SK-N-SH treated with all-trans-retinoic acid at 6 μM for 48 hours (cell line): ENCODE results near the gene MAFB.

Experiments used
- BACH2 ChIP-seq: fragments of 250-450 bp; sonication (Bioruptor Pico); IDR thresholded peaks from 2 replicates; pipeline ENCODE4 v1.9.0; 2021; ENCODE audit warnings: mild to moderate bottlenecking, borderline replicate concordance
- CSRNP3 ChIP-seq: fragments of 250-450 bp; sonication (Bioruptor Pico); IDR thresholded peaks from 2 replicates; pipeline ENCODE4 v1.5.1; 2021; ENCODE audit warnings: mild to moderate bottlenecking, moderate library complexity
- ZFP3 ChIP-seq: fragments of 250-450 bp; sonication (Bioruptor Pico); IDR thresholded peaks from 2 replicates; pipeline ENCODE4 v1.5.0; 2020; ENCODE audit warnings: mild to moderate bottlenecking, moderate library complexity
- ZNF565 ChIP-seq: fragments of 450-650 bp; formaldehyde crosslinking; conservative IDR thresholded peaks from 2 replicates; pipeline ENCODE4 v1.5.0; 2020; ENCODE audit warnings: low read depth, mild to moderate bottlenecking, moderate library complexity
- TF ChIP-seq, protein P1 (sequence below): fragments of 250-450 bp; sonication (Bioruptor Pico); IDR thresholded peaks from 2 replicates; pipeline ENCODE4 v1.5.1; 2020; ENCODE audit warnings: low read depth, mild to moderate bottlenecking, moderate library complexity

DNA sequence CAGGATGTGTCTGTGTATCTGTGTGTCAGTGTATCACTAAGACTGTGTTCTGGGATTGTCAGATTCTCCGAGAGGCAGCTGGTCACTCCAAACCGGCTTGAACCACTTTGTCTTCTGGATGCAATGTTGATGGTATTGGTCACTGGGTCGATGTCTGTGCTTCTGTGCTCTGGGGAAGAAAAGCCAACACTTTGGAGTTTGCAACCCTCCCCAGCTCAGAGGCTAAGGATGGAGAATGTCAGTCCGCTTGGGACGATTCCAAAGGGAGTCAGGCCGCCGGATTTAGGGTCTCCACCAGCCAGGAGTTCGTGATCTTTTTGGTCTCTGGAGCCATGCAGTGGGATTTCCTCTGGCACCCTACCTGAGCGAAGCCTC, 5.2 kb downstream of the MAFB start:
- TF ChIP-seq ZNF565 (no peak), CSRNP3 (CRISPR knock-in tag) (no peak), BACH2 (no peak), ZFP3 (CRISPR knock-in tag) (no peak)
- TF ChIP-seq, protein P1, sequence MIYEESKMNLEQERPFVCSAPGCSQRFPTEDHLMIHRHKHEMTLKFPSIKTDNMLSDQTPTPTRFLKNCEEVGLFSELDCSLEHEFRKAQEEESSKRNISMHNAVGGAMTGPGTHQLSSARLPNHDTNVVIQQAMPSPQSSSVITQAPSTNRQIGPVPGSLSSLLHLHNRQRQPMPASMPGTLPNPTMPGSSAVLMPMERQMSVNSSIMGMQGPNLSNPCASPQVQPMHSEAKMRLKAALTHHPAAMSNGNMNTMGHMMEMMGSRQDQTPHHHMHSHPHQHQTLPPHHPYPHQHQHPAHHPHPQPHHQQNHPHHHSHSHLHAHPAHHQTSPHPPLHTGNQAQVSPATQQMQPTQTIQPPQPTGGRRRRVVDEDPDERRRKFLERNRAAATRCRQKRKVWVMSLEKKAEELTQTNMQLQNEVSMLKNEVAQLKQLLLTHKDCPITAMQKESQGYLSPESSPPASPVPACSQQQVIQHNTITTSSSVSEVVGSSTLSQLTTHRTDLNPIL (CRISPR knock-in tag), result no peak
